T1000 (cell line): Measurements from ENCODE around the gene EMC6.

Experiments
- DNase-seq: peaks from one replicate; lab custom pipeline; 2025; ENCODE audit warnings: mixed read lengths; lab: John Stamatoyannopoulos, UW

The EMC6 gene

GRCh38 chr17:3708366-3708765, 39.8 kb downstream of the EMC6 start:
- DNase-seq = no peak

- no peak for DNase-seq
These were observed 42.4 kb downstream of the EMC6 start for GRCh38 chr17:3710951-3711383.

DNA sequence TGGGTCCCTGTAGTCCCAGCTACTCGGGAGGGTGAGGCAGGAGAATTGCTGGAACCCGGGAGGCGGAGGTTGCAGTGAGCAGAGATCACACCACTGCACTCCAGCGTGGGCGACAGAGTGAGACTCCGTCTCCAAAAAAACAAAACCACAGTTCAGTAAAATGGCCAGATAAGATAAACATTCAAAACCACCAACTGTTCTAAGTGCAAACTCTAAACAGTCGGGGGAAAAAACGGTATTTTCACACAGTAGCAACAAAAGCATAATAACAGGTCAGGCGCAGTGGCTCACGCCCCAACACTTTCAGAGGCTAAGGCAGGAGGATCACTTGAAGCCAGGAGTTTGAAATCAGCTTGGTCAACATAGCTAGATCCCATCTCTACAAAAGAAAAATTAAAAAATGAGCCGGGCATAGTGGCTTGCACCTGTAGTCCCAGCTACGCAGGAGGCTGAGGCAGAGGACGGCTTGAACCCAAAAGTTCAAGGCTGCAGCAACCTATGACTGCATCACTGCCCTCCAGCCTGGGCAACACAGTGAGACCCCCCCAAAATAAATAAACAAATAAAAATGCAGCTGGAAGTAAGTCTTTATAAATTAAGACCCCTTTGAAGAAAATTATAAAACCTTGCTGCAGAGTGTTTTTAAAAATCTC, 44.3 kb downstream of the EMC6 start:
- no peak for DNase-seq

GRCh38 chr17:3715296-3715695, 46.7 kb downstream of the EMC6 start:
- DNase-seq = no peak

DNA sequence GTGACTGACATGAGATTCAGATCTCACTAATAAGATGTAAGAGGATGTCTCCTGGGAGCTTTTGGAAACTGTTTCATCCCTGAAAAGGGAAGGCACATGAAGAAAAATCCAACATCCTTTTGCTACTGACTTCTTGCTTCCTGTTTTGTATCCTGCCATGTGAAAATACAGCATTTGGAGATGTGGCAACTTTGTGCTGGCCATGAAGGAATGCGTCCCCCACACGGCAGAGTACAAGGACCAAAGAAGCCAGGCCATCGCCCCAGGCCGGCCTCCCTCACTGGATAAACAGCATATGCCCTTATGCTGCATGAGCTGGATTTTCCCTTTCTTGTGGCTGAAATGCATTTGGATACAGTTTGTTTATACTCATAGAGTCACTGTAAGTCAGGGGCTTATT, 49.6 kb downstream of the EMC6 start:
- DNase-seq = no peak

GRCh38 chr17:3719265-3719664, 50.7 kb downstream of the EMC6 start:
- DNase-seq = no peak
